ENCODE results near the gene GPBP1L1. TPM values are rescaled to one million over a fixed set of nuclear protein-coding genes. Genes with fewer than 3 reads are reported as not detected.
A peak's percentile ranks its signal among the peaks of the same experiment; 100 is the strongest.

The GPBP1L1 gene
- total and polyA plus RNA-seq, 10 donors, result 36.3 to 174 (median 130) TPM

- no peak for TF ChIP-seq POLR2A (IDR thresholded peaks at IDR 0.05)
- TF ChIP-seq POLR2AphosphoS5 (IDR thresholded peaks at IDR 0.05), result peak; percentile 62 to 79 (median 75)
- no peak for TF ChIP-seq CTCF (IDR thresholded peaks at IDR 0.05 in 8 of 11, conservative IDR thresholded peaks at IDR 0.05 in 3 of 11)
- DNase-seq, result peak; percentile 78
- H3K27me3 ChIP-seq (replicated peaks in 1 of 7), result no peaks in the 10 kb centered on the region
- no peak overlapping the region for H3K4me3 ChIP-seq
- peaks cover 3 to 50% (median 19%) of the 10 kb centered on the region in 6 donors for H3K4me1 ChIP-seq
- intact Hi-C loops (cut with DNase I; ENCODE audit: low total_unique reads), result no loop called here
- 85 to 91% (median 86%) methylated on average over 16 to 17 of the region's 17 CpGs for WGBS, 5 donors
- H3K27ac ChIP-seq, result peak overlapping the region in 7 of 8 donors; percentile 45 to 83 (median 71)
- H3K9me3 ChIP-seq, result no peaks in the 10 kb centered on the region
- peaks cover 0 to 100% (median 48%) of the 10 kb centered on the region in 6 donors for H3K36me3 ChIP-seq
Measured at GRCh38 chr1:45620588-45621500, 65.5 kb downstream of the GPBP1L1 start.

- no peaks in the 10 kb centered on the region for H3K27me3 ChIP-seq (replicated peaks in 1 of 7)
- peak overlapping the region; percentile 38 to 83 (median 70) for H3K27ac ChIP-seq
- WGBS, 5 donors, result 58 to 69% (median 64%) methylated on average over 7 to 8 of the region's 8 CpGs
- H3K4me3 ChIP-seq, result no peak overlapping the region
- peaks cover 3 to 55% (median 22%) of the 10 kb centered on the region in 6 donors for H3K4me1 ChIP-seq
- H3K36me3 ChIP-seq, result peaks cover 0 to 100% (median 59%) of the 10 kb centered on the region in 6 donors
- H3K9me3 ChIP-seq, result no peaks in the 10 kb centered on the region
- TF ChIP-seq POLR2A (IDR thresholded peaks at IDR 0.05) (no peak), POLR2AphosphoS5 (IDR thresholded peaks at IDR 0.05) (peak in 2 of 3 donors; percentile 24 to 64)
- no peak for DNase-seq
- intact Hi-C loops (cut with DNase I; ENCODE audit: low total_unique reads), result no loop called here
Measured at GRCh38 chr1:45619149-45619921, 67.0 kb downstream of the GPBP1L1 start.

GRCh38 chr1:45617618-45618017, 68.7 kb downstream of the GPBP1L1 start:
- Histone ChIP-seq H3K27me3 (replicated peaks in 1 of 7) (no peaks in the 10 kb centered on the region), H3K27ac (peak overlapping the region in 1 of 8 donors; percentile 71), H3K4me3 (no peak overlapping the region), H3K4me1 (peaks cover 3 to 55% (median 22%) of the 10 kb centered on the region in 6 donors), H3K9me3 (no peaks in the 10 kb centered on the region), H3K36me3 (peaks cover 0 to 100% (median 62%) of the 10 kb centered on the region in 6 donors)
- TF ChIP-seq POLR2A (IDR thresholded peaks at IDR 0.05) (no peak), POLR2AphosphoS5 (IDR thresholded peaks at IDR 0.05) (no peak), CTCF (IDR thresholded peaks at IDR 0.05 in 8 of 11, conservative IDR thresholded peaks at IDR 0.05 in 3 of 11) (no peak)
- intact Hi-C loops (cut with DNase I; ENCODE audit: low total_unique reads), result no loop called here
- WGBS, 5 donors, result 73 to 82% (median 78%) methylated on average over 4 of the region's 4 CpGs
- DNase-seq, result no peak

DNA sequence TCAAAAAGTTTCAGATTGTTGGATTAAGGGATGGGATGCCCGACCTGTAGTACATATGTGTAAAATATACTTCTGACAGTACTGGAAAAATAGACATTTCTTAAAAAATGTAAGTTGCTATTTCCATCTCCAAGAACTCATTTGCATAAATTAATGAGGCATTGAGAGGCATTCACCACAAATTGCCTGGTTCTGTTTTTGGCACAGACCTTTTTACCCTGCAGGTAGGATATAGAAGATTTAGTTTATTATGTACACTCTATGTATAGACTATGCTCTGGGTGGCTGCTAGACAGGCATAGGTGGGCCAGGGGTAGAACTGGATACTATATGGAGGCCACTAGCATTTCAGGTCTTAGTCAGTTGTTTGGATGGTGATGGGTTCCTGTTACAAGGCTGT, 70.4 kb downstream of the GPBP1L1 start:
- Histone ChIP-seq H3K4me3 (no peak overlapping the region), H3K36me3 (peaks cover 0 to 97% (median 65%) of the 10 kb centered on the region in 6 donors), H3K27me3 (replicated peaks in 1 of 7) (no peaks in the 10 kb centered on the region), H3K9me3 (no peaks in the 10 kb centered on the region), H3K4me1 (peaks cover 3 to 38% (median 9%) of the 10 kb centered on the region in 6 donors), H3K27ac (no peak overlapping the region)
- intact Hi-C loops (cut with DNase I; ENCODE audit: low total_unique reads), result no loop called here
- WGBS, 5 donors, result 73 to 96% (median 87%) methylated on average over 1 of the region's 1 CpG
- DNase-seq, result no peak
- TF ChIP-seq POLR2A (IDR thresholded peaks at IDR 0.05) (no peak), CTCF (IDR thresholded peaks at IDR 0.05 in 8 of 11, conservative IDR thresholded peaks at IDR 0.05 in 3 of 11) (no peak), POLR2AphosphoS5 (IDR thresholded peaks at IDR 0.05) (no peak)

All from spleen (tissue), 11 donors.